CD1c-positive myeloid dendritic cell (primary cell): ENCODE results near the gene BCLAF1.
"Not testable (repeated sequence)": the region's sequence is repeated elsewhere in the genome, so short reads cannot be mapped to it uniquely, and the experiment has no call there.

Source experiments
- DNase-seq: peaks from one replicate; pipeline ENCODE4 v3.0.0-alpha.2; 2016; ENCODE audit errors: extremely low spot score

BCLAF1 gene

DNA sequence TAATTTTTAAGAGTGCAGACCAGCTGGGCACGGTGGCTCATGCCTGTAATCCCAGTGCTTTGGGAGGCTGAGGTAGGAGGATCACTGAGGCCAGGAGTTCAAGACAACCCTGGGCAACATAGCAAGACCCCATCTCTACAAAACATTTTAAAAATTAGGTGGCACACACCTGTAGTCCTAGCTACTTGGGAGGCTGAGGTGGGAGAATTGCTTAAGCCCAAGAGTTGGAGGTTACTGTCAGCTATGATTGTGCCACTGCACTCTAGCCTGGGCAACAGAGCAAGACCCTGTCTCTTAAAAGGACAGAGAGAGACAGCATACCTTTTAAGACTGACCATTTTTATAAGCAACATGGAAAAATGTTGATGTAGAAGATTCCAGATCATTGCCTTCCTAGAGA, 18.8 kb upstream of the BCLAF1 start:
- DNase-seq = not testable (repeated sequence)

GRCh38 chr6:136307351-136307750, 17.7 kb upstream of the BCLAF1 start:
- DNase-seq = no peak

GRCh38 chr6:136306466-136306865, 16.8 kb upstream of the BCLAF1 start:
- no peak for DNase-seq

- DNase-seq = no peak
Observed at GRCh38 chr6:136304410-136304809, 14.8 kb upstream of the BCLAF1 start.

DNA sequence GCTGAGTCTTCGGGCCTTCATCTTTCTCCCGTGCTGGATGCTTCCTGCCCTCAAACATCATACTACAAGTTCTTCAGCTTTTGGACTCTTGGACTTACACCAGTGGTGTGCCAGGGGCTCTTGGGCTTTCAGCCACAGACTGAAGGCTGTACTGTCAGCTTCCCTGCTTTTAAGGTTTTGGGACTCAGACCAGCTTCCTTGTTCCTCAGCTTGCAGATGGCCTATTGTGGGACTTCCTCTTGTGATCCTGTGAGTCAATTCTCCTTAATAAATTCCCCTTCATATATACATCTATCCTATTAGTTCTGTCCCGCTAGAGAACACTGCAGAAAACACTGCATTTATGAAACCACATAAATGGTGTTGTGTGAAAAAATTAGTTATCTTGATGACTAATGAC, 13.9 kb upstream of the BCLAF1 start:
- peak; percentile 27 for DNase-seq

GRCh38 chr6:136294621-136295020, 5.0 kb upstream of the BCLAF1 start:
- no peak for DNase-seq

DNA sequence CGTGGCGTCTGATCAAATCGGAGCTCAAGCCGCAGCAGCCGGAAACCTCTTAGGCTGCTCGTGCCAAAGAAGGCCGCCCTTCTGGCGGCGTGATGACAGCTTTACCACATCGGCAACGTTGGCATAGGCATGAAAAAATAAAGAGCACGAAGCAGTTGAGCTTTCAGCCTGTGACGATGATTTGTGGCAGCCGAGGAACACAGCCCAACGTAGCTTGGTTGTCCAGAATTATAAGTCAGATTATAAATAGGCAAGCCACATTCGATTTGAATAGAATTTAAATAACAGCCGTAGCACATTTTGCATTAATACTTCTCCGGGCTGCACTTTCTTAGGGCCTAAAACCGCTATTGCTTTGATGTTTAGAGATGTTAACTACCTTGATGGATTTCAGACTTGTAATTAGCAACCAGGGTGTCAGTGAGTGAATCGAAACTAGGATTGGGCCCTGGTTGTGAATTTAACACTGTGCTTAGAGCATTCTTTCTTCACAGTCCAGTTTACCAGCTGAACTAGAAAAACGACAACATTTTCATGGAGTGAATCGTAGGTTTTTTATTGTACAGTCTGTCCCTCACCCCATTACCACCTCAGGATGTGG, 864 bp upstream of the BCLAF1 start:
- DNase-seq = peak; percentile 89

- DNase-seq = peak; percentile 97
Observed at GRCh38 chr6:136289327-136289578, 393 bp downstream of the BCLAF1 start.

- DNase-seq = peak; percentile 97
Observed at GRCh38 chr6:136288566-136289326, 900 bp downstream of the BCLAF1 start.

GRCh38 chr6:136284909-136285308, 4.7 kb downstream of the BCLAF1 start:
- peak; percentile 34 for DNase-seq

GRCh38 chr6:136282906-136283305, 6.7 kb downstream of the BCLAF1 start:
- no peak for DNase-seq

DNA sequence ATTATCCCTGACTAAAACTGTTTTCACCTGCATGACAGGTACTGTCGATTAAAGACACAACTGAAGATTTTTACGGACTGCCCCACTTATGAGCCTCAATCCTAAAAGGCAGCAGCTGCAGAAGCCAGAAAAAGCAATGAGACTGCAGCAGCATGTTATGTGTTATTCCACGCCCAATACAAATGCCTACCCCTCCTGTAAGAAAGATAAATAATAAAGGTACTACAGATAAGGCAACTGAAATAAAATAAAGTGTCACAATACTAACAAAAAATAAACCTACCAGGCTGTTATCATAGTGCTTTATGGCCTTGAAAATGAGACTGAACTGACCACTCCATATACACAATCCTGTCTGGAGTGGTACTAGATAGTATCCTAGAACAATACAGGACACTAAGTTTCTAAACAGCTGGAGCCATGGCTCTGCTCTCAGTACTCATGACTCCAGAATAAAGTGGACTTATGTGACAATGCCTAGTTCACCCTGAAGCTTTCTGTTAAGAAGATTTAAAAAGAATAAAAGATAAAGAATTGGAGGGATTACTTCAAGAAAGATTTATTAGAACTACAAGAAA, 9.5 kb downstream of the BCLAF1 start:
- DNase-seq = no peak

- no peak for DNase-seq
Observed at GRCh38 chr6:136274062-136274461, 15.6 kb downstream of the BCLAF1 start.

DNA sequence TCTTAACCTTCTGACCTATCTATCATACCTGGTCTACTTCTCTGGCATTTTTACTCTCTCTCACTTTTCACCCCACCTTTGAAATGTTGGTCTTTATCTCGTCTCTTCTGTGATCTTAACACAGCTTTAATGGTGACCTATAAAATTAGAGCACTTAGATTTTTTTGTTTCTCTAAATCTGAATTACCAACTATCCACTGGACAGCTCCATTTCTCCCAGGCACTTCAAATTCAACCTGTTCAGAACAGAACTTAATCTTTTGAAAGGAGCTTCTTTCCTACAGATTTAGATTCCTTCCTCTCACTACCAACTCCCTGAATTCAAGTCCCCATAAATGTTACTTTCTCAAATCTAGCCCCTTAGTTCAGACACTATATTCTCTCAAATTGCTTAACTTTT, 24.5 kb downstream of the BCLAF1 start:
- DNase-seq = no peak

- no peak for DNase-seq
Observed at GRCh38 chr6:136262940-136263339, 26.7 kb downstream of the BCLAF1 start.

- DNase-seq = no peak
Observed at GRCh38 chr6:136254851-136255466, 34.7 kb downstream of the BCLAF1 start.

DNA sequence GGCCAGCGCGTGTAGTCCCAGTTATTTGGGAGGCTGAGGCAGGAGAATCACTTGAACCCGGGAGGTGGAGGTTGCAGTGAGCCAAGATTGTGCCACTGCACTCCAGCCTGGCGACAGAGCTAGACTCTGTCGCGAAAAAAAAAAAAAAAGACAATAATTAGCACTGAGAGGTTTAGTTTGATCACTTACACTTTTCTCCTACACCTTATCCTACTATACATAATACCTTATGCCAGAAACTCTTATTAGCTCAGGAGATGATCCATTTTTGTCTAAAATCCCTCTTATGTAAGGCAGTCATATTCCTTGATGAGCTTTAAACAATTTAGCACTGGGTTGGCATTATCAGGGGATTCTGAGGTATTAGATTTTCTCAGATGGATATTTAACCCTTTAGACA, 35.9 kb downstream of the BCLAF1 start:
- no peak for DNase-seq

DNA sequence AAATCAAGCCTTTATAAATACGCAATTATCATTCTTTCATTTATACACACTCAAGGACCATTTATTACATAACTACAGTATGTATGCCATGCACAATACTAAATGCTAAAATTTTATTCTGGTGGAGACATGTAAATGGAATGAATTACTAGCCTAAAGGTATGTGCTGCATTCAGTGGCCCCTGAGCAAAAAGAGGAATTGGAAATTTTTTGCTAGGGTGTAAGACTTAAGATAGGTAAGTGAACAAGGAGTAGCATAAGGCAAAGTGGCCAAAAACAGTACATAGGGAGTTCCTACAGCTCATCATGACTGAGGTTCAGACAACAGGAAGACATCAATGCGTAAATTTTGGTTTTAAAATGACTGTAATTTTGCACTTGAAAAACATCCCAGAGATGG, 37.2 kb downstream of the BCLAF1 start:
- no peak for DNase-seq

GRCh38 chr6:136251394-136251793, 38.3 kb downstream of the BCLAF1 start:
- DNase-seq = no peak

DNA sequence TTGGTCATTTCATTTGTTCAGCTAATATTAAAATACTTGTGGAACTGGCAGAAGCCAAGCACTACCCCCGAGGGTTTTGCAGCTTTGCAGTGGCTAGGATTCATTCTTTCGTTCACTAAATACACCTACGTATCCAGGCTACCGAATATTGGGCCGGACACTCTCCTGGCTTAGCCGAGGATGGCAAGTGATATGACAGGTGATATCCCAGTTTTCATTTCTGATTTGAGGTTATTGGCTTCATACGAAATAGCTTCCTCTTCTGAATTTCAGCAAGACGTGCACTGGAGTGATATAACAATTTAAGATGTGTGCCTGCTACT, 39.0 kb downstream of the BCLAF1 start:
- peak; percentile 17 for DNase-seq

- peak; percentile 100 for DNase-seq
Observed at GRCh38 chr6:136249811-136250685, 39.6 kb downstream of the BCLAF1 start, which contains the start of gene MTFR2. Gene MTFR2 (minus strand): TSS chr6:136250311. CDS start chr6:136249099, 1,212 bp downstream.

DNA sequence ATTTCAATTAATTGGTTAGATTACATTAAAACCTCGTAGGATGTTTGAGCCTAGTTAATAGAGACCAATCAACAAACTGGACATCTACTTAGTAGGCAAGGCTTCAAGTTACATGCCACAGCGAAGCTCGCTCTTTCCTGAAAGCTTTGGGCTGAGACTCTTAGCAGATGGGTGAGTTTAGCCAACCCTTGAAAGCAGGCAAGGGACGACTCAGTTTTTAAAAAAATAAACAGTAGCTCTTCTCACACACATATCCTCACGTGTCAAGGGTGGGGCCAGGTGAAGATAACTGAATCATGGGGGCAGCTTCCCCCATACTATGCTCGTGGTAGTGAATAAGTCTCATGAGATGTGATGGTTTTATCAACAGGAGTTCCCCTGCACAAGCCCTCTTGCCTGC, 40.3 kb downstream of the BCLAF1 start:
- DNase-seq = no peak
